GM18951 (cell line): ENCODE results near the gene BLMH.

Experiments used
- POLR2A ChIP-seq: IDR thresholded peaks from 4 replicates; pipeline ENCODE4 v1.6.1; 2011; ENCODE audit warnings: mild to moderate bottlenecking; ENCODE audit not compliant: insufficient read length, insufficient read depth; ENCODE audit errors: extremely low read depth
- in situ Hi-C: fragments of 300-500 bp; cut with MboI; formaldehyde crosslinking; loops from one replicate; pipeline ENCODE4 v1.12.0; 2022; ENCODE audit warnings: low sequenced_read_pairs, mixed read lengths, inconsistent platforms; ENCODE audit not compliant: unreplicated experiment

BLMH gene

GRCh38 chr17:30256756-30257506 is 34.8 kb downstream of the BLMH start:
- in situ Hi-C loops = no loop called here

DNA sequence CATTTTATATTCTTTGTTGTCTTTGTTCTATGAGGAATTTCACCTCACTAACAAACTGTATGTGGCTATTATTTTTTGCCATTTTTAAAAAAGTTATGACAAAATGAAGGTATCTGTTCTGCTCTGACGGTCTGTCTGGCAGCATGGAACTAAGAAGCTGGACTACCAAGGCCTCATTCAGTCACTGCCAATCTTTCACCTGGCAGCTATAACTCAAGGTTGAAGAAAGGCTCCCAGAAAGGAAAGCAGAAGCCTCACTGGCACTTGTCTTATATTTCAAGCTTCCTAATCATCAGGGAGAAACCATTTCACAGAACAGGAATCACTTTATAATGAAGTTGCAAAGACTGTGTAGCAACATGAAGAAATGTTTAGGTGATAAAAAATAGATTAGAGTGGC is 37.6 kb downstream of the BLMH start:
- TF ChIP-seq POLR2A = no peak
- in situ Hi-C loops = no loop called here

More at GRCh38 chr17:30256756-30257506, 34.8 kb downstream of the BLMH start:
- TF ChIP-seq POLR2A = no peak

DNA sequence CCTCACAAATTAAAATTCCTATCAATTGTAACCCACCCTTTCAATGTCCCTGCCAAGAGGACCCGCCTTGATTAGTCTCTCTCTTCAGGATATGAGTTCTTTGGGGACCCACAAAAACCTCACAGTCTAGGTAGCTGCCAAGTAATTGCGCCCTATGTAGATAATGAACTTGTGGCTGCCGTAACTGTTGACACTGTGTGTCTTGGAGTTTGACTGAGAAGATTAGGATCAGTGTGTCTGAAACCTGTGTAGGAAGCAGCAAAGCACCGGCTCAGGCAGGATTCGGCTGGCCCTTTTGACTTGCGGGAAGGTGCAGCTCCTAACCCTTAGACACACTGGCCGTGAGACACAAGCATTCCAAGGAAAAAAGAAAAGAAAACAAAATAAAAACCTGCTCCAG is 38.4 kb downstream of the BLMH start:
- in situ Hi-C loops = no loop called here
- TF ChIP-seq POLR2A = no peak

DNA sequence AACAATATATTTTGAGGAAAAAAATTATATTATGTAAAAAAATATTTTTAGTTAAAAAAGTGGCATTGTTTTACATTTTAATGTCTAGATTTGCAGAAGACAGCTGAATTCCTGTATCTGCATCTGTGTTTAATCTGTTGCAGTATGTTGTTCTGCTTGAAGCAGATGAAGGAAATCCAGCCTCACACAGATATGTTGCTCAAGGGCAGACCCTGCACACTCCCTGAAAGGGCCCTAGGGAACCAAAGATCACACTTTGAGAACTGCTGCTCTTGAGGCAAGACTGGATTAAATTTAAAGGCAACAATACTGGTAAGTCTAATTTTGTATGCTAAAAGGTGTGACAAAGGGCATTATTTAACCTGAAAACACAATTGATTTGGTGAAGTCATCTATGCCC is 39.8 kb downstream of the BLMH start:
- in situ Hi-C loops = no loop called here
- TF ChIP-seq POLR2A = no peak

- TF ChIP-seq POLR2A = no peak
- in situ Hi-C loops = no loop called here
These were observed 42.3 kb downstream of the BLMH start for GRCh38 chr17:30249460-30249859.

DNA sequence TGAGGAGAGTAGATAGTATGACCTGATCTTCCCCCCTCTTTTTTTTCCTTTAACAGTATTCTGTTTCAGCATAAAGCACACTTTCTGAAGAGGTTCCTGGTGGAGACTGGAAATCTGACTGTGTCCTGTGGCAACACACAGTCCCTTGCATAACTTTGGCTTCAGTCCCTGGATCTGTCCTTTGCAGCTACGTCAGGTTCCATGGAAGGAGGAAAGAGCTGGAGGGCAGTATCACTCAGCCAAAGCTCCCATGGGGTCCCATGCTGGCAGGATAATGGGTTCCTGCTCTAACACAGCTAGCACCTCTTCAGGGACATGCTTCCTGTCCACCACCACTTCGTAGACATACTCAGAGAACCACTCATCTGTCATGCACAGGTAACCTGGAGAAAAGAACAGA is 43.0 kb downstream of the BLMH start:
- no peak for TF ChIP-seq POLR2A
- in situ Hi-C loops = no loop called here

- in situ Hi-C loops = no loop called here
- TF ChIP-seq POLR2A = no peak
These were observed 45.3 kb downstream of the BLMH start for GRCh38 chr17:30246460-30246859.

DNA sequence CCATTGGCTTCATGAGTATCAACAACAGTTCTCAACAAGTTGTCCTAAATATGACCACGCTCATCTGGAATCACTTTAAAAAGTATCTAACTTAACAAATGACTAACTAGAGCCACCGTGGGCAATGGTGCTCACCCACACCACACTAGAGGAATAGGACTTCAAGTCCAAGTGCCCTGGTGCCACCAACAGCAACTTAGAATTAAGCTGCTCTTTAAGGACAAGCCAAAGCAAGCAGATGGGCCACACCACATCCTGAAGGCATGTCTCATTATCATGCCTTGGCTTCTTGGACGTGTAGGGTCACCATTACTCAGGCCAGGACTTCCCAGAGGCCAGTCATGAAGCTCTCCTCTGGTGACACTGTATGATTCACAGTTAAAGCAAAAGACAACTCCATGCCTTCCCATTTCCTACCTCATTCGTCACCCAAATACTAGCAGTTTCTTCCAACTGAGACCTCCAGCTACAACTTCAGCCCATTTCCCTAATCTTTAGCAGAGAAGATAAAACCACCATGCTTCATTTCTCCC is 46.8 kb downstream of the BLMH start:
- in situ Hi-C loops = no loop called here
- TF ChIP-seq POLR2A = no peak

- in situ Hi-C loops = no loop called here
- no peak for TF ChIP-seq POLR2A
These were observed 48.2 kb downstream of the BLMH start for GRCh38 chr17:30243568-30243967.

DNA sequence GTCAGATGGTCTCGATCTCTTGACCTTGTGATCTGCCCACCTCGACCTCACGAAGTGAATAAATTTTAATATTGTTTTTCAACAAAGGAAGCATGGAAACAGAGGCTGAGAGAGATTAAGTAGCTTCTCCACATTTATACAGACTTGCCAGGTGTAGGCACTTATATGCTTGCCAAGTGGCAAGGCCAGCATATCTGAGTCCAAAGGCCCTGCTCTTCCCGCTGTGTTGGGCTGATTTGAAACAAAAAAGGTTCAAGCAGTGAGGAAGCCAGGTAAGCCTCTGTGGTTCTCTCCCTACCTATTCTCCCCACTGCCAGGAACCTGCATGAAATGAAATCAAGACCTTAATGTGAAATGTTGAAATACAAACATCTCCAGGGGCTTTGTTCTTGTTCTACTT is 48.7 kb downstream of the BLMH start:
- in situ Hi-C loops = no loop called here
- TF ChIP-seq POLR2A = no peak

- in situ Hi-C loops = no loop called here
- TF ChIP-seq POLR2A = no peak
These were observed 50.7 kb downstream of the BLMH start for GRCh38 chr17:30241051-30241450.

GRCh38 chr17:30240177-30240576 is 51.6 kb downstream of the BLMH start:
- TF ChIP-seq POLR2A = no peak
- in situ Hi-C loops = no loop called here

DNA sequence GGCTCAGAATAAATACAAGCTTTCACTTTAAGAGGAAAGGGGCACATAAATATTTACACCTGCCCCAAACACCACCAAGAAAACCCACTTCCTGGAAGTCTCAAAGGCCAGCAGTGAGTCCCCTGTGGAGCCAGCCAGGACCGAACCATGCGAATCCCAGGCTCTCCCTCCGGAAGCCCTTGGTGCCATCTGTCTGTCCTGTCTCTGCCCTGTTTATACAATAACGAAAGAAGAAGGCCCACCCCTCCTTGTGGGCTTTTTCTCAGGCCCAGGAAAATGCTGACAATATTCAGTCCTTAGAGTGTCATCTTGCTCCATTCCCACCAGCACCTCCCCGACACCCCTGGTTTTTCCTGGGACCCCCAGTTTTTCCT is 52.7 kb downstream of the BLMH start:
- no peak for TF ChIP-seq POLR2A
- in situ Hi-C loops = no loop called here

DNA sequence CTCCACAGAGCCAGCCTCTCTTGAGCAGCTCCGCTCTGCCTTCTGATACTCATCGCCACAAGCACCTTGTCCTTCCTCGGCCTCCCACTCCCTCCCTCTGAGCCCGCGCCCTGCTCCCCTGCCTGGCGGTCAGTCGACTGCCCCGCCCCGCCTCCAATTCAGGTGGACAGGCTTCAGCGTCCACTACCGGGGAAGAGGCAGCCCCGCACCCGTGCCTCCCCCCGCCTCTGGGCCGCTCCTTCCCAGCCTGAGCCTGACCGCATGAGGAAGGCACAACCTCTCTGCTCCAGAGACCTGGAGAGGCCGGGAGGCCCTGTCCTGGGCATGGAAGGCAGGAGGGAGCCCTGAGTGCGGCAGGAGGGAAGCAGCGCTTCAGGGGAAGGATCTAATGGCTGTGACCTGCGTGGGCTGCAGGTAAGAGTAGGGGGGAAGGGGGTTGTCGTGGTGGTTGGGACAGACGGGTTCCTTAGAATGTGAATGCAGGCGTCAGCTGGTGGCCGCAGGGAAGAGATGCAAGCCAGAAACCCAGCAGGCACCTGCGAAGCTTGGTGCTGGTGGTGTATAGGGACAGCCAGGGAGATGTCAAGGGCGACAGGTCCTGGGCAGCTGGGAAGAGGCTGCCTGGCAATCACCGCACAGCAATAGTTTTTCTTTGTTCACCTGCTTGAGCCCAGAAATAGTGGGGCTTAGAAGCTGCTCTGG is 53.2 kb downstream of the BLMH start:
- in situ Hi-C loops = no loop called here
- no peak for TF ChIP-seq POLR2A
